ENCODE results near the gene ZNF385B. TPM values are rescaled to one million over a fixed set of nuclear protein-coding genes. Genes with fewer than 3 reads are reported as not detected.

The ZNF385B gene
- total and polyA plus RNA-seq, 9 donors: 4.8 to 20.9 (median 9.1) TPM

DNA sequence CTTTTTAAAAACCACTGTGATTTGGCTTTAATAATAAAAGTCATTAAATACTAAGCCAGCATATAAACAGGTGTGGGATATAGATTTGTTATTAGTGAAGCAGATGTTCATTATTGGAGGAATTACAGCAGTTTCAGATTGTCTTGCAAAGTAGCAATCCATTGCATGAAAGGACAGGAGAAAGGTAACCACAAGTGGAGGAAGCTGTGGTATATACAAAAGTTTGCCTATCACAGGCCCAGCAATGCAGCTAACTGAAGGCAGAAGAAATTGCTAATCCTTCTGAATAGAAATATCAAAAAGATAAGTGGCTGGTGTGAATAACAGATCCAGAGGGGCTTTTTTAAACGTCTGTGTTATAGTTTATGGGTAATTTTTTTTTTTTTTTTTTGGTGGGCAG is 199.4 kb downstream of the ZNF385B start:
- intact Hi-C loops (cut with DNase I): no loop called here
- Histone ChIP-seq H3K9me3 (no peaks in the 10 kb centered on the region), H3K4me3 (no peak overlapping the region), H3K4me1 (ENCODE audit: insufficient read depth) (no peaks in the 10 kb centered on the region), H3K27ac (no peak overlapping the region), H3K27me3 (no peaks in the 10 kb centered on the region), H3K36me3 (no peaks in the 10 kb centered on the region)
- WGBS, 3 donors: 81 to 89% (median 83%) methylated on average over 1 of the region's 1 CpG
- TF ChIP-seq POLR2A (IDR thresholded peaks at IDR 0.05) (no peak), EP300 (IDR thresholded peaks at IDR 0.05) (no peak)
- TF ChIP-seq, protein P1, sequence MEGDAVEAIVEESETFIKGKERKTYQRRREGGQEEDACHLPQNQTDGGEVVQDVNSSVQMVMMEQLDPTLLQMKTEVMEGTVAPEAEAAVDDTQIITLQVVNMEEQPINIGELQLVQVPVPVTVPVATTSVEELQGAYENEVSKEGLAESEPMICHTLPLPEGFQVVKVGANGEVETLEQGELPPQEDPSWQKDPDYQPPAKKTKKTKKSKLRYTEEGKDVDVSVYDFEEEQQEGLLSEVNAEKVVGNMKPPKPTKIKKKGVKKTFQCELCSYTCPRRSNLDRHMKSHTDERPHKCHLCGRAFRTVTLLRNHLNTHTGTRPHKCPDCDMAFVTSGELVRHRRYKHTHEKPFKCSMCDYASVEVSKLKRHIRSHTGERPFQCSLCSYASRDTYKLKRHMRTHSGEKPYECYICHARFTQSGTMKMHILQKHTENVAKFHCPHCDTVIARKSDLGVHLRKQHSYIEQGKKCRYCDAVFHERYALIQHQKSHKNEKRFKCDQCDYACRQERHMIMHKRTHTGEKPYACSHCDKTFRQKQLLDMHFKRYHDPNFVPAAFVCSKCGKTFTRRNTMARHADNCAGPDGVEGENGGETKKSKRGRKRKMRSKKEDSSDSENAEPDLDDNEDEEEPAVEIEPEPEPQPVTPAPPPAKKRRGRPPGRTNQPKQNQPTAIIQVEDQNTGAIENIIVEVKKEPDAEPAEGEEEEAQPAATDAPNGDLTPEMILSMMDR (IDR thresholded peaks at IDR 0.05): no peak
- DNase-seq: no peak

DNA sequence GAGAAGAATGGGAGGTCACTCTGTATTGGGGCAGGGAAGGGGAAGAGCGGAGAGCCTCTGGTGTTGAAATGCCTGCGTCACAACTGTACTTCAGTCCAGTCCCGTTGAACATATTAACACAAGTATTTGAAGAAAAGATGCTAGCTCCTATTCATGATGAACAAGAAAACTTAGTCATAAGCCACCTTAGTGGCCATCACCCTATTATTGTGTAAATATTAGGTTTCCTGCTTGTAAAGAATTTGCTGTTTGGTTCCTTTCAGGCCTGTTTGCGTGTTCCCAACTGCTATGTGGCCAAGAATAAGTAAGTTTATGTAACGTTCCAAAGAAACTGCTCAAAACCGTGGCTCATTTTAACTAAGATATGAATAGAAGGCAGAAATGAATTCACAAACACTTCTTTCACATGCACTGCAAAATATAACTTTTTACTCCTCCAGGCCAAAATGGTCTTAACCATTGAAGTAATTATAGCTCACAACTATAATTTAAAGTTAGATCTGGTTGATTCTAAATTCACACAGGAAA is 204.3 kb downstream of the ZNF385B start:
- H3K27ac ChIP-seq: no peak overlapping the region
- 90 to 93% (median 93%) methylated on average over 6 of the region's 6 CpGs for WGBS, 3 donors
- DNase-seq: no peak
- no peaks in the 10 kb centered on the region for H3K9me3 ChIP-seq
- TF ChIP-seq, protein P1 (IDR thresholded peaks at IDR 0.05): no peak
- TF ChIP-seq POLR2A (IDR thresholded peaks at IDR 0.05) (no peak), EP300 (IDR thresholded peaks at IDR 0.05) (no peak)
- H3K4me1 ChIP-seq (ENCODE audit: insufficient read depth): no peaks in the 10 kb centered on the region
- H3K36me3 ChIP-seq: no peaks in the 10 kb centered on the region
- H3K4me3 ChIP-seq: no peak overlapping the region
- no peaks in the 10 kb centered on the region for H3K27me3 ChIP-seq
- intact Hi-C loops (cut with DNase I): no loop called here

DNA sequence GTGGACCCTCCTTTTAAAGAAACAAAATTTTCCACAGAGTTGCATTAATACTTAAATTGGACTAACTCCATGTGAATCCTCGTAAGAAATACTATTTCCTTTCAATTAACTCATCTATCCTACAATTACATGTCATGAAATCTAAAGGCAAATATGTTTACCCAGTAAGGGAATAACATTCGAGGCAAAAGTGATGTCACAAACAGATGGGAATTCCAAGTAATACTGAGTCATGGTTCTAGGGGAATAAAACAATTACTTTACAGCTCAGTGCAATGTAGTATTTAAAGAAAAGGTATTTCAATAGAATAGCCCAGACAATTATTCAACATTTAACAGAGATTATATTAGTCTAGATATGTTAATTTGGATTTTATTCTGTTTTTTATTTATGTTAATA is 205.8 kb downstream of the ZNF385B start:
- H3K27ac ChIP-seq: no peak overlapping the region
- no peak overlapping the region for H3K4me3 ChIP-seq
- 51 to 79% (median 70%) methylated on average over 2 of the region's 2 CpGs for WGBS, 3 donors
- no peaks in the 10 kb centered on the region for H3K9me3 ChIP-seq
- no peak for DNase-seq
- no peaks in the 10 kb centered on the region for H3K4me1 ChIP-seq (ENCODE audit: insufficient read depth)
- H3K27me3 ChIP-seq: no peaks in the 10 kb centered on the region
- intact Hi-C loops (cut with DNase I): no loop called here
- H3K36me3 ChIP-seq: no peaks in the 10 kb centered on the region
- TF ChIP-seq EP300 (IDR thresholded peaks at IDR 0.05) (no peak), POLR2A (IDR thresholded peaks at IDR 0.05) (no peak)
- TF ChIP-seq, protein P1 (IDR thresholded peaks at IDR 0.05): no peak

DNA sequence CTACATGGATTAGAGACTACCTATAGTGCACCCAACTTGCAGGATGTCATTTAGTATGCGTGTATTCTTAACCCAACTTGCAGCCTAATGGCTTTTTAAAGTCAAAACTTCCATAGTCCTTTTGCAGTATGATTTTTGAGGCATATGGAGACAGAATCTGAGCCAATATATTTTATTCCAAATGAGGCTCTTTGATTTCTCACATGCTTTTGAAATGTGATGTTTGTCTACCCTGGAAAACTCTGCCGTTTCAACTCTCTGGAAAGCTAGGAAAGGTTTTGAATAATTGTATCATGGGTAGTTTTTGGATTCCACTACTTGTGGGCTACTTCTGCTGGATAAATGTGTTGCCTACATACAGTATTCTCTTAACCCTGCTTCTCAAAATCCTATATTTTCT is 206.6 kb downstream of the ZNF385B start:
- H3K9me3 ChIP-seq: no peaks in the 10 kb centered on the region
- TF ChIP-seq POLR2A (IDR thresholded peaks at IDR 0.05) (no peak), EP300 (IDR thresholded peaks at IDR 0.05) (no peak)
- TF ChIP-seq, protein P1 (IDR thresholded peaks at IDR 0.05): no peak
- H3K4me1 ChIP-seq (ENCODE audit: insufficient read depth): no peaks in the 10 kb centered on the region
- H3K4me3 ChIP-seq: no peak overlapping the region
- WGBS, 3 donors: 80 to 94% (median 94%) methylated on average over 2 of the region's 2 CpGs
- intact Hi-C loops (cut with DNase I): no loop called here
- no peak for DNase-seq
- no peak overlapping the region for H3K27ac ChIP-seq
- no peaks in the 10 kb centered on the region for H3K27me3 ChIP-seq
- H3K36me3 ChIP-seq: no peaks in the 10 kb centered on the region

Measured in ovary (tissue), 9 donors.